ENCODE data around the gene FAM78B.
A peak's percentile ranks its signal among the peaks of the same experiment; 100 is the strongest.

The FAM78B gene

DNA sequence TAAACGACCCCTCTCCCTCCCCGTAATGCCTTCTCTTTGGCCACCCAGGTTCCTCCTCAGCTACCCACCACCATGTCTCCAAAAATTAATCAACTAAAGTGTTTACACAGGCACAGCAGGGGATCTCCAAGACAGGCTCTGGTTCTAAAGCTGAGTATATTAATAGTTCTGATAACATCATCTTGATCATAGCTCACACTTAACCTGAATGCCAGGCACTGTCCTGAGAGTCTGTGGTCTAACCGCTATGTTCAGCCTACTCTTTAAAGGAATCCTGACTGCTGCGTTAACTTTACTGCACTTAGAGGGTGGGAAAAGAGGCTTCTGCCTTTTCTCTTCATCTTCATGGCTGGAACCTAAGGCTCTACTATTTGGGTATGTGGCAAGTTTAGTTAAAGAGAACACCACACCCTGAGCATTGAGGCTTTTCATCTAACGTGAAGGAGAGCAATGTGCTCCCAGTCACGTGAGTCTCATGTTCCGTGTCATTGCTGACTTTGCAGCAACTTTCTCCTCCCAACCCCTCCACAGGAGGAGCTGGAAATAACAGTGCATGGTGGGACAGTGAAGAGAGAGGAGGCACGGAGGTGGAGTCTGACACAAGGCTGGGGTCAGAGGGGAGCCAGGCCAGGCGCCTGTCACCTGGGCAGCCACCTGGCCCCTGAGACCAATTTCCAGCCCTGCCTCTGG lies 86.4 kb downstream of the FAM78B start:
- in situ Hi-C loops (cut with MboI; ENCODE audit: low sequenced_read_pairs, unreplicated experiment): no loop called here
- TF ChIP-seq, protein P1, sequence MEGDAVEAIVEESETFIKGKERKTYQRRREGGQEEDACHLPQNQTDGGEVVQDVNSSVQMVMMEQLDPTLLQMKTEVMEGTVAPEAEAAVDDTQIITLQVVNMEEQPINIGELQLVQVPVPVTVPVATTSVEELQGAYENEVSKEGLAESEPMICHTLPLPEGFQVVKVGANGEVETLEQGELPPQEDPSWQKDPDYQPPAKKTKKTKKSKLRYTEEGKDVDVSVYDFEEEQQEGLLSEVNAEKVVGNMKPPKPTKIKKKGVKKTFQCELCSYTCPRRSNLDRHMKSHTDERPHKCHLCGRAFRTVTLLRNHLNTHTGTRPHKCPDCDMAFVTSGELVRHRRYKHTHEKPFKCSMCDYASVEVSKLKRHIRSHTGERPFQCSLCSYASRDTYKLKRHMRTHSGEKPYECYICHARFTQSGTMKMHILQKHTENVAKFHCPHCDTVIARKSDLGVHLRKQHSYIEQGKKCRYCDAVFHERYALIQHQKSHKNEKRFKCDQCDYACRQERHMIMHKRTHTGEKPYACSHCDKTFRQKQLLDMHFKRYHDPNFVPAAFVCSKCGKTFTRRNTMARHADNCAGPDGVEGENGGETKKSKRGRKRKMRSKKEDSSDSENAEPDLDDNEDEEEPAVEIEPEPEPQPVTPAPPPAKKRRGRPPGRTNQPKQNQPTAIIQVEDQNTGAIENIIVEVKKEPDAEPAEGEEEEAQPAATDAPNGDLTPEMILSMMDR (IDR thresholded peaks at IDR 0.05; ENCODE audit: borderline replicate concordance, control extremely low read depth, extremely low read depth, insufficient read depth, missing control alignments): no peak
- no peak for DNase-seq (ENCODE audit: low spot score)

DNA sequence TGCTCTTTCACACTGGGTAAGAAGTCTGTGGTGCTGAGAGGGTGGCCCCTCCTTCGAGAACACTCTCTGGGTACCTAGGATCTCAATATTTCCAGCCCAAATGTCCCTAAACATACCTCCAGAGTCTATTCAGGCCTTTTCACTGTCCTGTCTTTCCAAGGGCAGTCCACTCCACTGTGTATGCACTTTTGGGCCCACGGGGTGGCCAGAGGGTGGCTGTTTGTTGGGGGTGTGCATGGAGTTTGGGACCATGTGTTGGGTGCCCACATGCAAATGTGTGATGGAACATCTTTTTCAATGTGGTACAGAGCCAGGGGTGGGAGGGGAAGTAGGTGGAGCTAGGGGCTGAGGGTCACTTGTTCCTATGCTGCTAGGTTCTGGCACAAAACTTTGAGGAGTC lies 87.5 kb downstream of the FAM78B start:
- in situ Hi-C loops (cut with MboI; ENCODE audit: low sequenced_read_pairs, unreplicated experiment): no loop called here
- no peak for DNase-seq (ENCODE audit: low spot score)
- TF ChIP-seq, protein P1 (IDR thresholded peaks at IDR 0.05; ENCODE audit: borderline replicate concordance, control extremely low read depth, extremely low read depth, insufficient read depth, missing control alignments): no peak

DNA sequence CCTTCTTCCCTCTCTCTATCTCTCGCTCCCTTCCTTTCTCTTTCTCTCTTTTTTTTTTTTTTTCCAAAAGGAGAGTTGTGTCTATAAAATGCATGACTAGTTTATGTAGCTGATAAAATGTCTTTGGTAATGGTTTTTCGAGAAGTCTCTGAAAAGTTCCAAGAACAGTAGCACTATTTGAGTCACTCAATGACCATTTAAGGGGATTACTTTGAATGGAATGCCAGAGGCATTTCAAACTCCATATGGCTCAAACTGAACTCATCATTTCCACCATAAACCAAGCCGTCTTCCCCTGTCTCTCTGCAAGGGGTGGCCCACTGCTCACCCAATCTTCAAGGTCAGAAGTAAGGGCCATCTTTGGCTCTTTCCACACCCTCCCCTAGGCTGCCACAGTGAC lies 93.3 kb downstream of the FAM78B start:
- DNase-seq (ENCODE audit: low spot score): no peak
- TF ChIP-seq, protein P1 (IDR thresholded peaks at IDR 0.05; ENCODE audit: borderline replicate concordance, control extremely low read depth, extremely low read depth, insufficient read depth, missing control alignments): no peak
- in situ Hi-C loops (cut with MboI; ENCODE audit: low sequenced_read_pairs, unreplicated experiment): no loop called here

DNA sequence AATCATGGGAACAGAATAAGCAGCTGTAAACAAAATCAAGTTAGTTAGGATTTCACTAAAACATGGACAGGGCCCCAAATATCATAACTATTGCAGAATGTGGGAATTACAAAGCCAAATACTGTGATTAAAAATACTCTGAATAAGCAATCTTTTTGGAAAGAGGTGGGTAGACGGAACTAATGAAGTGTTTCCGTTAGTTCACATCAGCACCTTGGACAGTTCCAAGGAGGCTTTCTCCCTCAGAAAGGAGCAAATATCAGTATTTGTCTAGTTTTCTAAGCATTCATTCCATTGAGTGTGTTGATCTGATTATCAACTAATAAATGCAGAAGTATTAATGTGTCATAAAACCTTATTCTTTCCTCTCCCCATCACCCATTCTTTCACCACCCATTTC lies 97.4 kb downstream of the FAM78B start:
- in situ Hi-C loops (cut with MboI; ENCODE audit: low sequenced_read_pairs, unreplicated experiment): no loop called here
- TF ChIP-seq, protein P1 (IDR thresholded peaks at IDR 0.05; ENCODE audit: borderline replicate concordance, control extremely low read depth, extremely low read depth, insufficient read depth, missing control alignments): no peak

DNA sequence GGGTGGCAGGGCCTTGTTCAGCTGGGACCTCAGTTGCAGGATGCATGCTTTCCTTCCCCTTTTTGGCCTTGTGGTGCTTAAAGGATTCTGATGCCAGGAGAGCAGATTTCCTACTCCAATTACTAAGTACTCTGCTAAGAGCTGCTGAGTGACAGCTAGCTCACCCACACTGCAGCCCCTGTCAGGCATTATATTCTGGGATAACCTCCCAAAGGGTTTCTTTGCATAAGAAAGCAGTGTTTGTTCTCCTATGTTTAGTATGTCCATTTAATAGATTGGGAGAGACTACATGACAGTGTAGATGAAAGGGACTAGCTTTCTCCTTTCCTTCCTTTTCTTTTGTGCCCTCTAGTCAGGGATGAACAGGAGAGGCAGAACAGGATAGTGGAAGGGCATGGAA lies 100.7 kb downstream of the FAM78B start:
- no peak for DNase-seq (ENCODE audit: low spot score)
- TF ChIP-seq, protein P1 (IDR thresholded peaks at IDR 0.05; ENCODE audit: borderline replicate concordance, control extremely low read depth, extremely low read depth, insufficient read depth, missing control alignments): no peak
- in situ Hi-C loops (cut with MboI; ENCODE audit: low sequenced_read_pairs, unreplicated experiment): no loop called here

More for the DNA sequence above, 97.4 kb downstream of the FAM78B start:
- peak; percentile 27 for DNase-seq (ENCODE audit: low spot score)

DNA sequence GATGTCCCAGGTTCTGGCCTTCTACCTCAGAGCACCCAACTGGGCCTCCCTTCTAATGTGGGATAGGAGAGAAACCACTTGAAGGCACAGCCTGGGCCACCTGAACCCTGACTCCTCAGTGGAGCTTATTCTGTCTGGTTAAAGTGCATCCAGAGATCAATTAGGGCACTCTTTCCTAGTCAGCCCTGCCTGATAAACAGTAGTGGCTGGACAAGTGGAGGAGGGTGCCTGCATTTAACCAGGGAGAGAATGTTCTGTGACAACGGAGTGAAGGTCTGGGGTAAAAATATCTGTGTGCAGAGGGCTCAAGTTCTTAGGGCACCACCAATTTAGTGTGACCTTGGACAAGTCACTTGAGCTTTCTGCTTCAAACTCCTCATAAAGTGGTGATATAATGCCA lies 101.8 kb downstream of the FAM78B start:
- TF ChIP-seq, protein P1 (IDR thresholded peaks at IDR 0.05; ENCODE audit: borderline replicate concordance, control extremely low read depth, extremely low read depth, insufficient read depth, missing control alignments): no peak
- no peak for DNase-seq (ENCODE audit: low spot score)
- in situ Hi-C loops (cut with MboI; ENCODE audit: low sequenced_read_pairs, unreplicated experiment): no loop called here
